UCSD-AML1 (cell line): ENCODE results near the gene SERPINB2.

Source experiments
- DNase-seq: peaks from one replicate; lab custom pipeline; 2025; ENCODE audit not compliant: unreplicated experiment; lab: John Stamatoyannopoulos, UW

The SERPINB2 gene

GRCh38 chr18:63887424-63887823 is at the start of gene SERPINB2:
TSS of gene SERPINB2 (plus strand) at chr18:63887705. CDS start at chr18:63891445, 3,740 bp downstream.
- no peak for DNase-seq

GRCh38 chr18:63843008-63843407 is 44.5 kb upstream of the SERPINB2 start:
- DNase-seq: no peak

GRCh38 chr18:63844254-63844653 is 43.3 kb upstream of the SERPINB2 start:
- DNase-seq: no peak

- DNase-seq: no peak
These were observed 39.3 kb upstream of the SERPINB2 start for GRCh38 chr18:63848159-63848558.

GRCh38 chr18:63850020-63850419 is 37.5 kb upstream of the SERPINB2 start:
- peak; percentile 11 for DNase-seq

- DNase-seq: no peak
These were observed 36.9 kb upstream of the SERPINB2 start for GRCh38 chr18:63850636-63851035.

- no peak for DNase-seq
These were observed 29.0 kb upstream of the SERPINB2 start for GRCh38 chr18:63858456-63858855.

GRCh38 chr18:63859781-63860475 is 27.6 kb upstream of the SERPINB2 start:
- DNase-seq: no peak

GRCh38 chr18:63860531-63860930 is 27.0 kb upstream of the SERPINB2 start:
- DNase-seq: no peak

GRCh38 chr18:63867368-63868125 is 20.0 kb upstream of the SERPINB2 start:
- no peak for DNase-seq

GRCh38 chr18:63868546-63868945 is 19.0 kb upstream of the SERPINB2 start:
- no peak for DNase-seq

GRCh38 chr18:63869374-63869773 is 18.1 kb upstream of the SERPINB2 start:
- DNase-seq: peak; percentile 15

- DNase-seq: no peak
These were observed 17.7 kb upstream of the SERPINB2 start for GRCh38 chr18:63869851-63870250.

- no peak for DNase-seq
These were observed 15.7 kb upstream of the SERPINB2 start for GRCh38 chr18:63871836-63872235.

- no peak for DNase-seq
These were observed 14.9 kb upstream of the SERPINB2 start for GRCh38 chr18:63872586-63872985.

- no peak for DNase-seq
These were observed 9.2 kb upstream of the SERPINB2 start for GRCh38 chr18:63878343-63878742.

- DNase-seq: no peak
These were observed 8.6 kb upstream of the SERPINB2 start for GRCh38 chr18:63878925-63879324.

- DNase-seq: no peak
These were observed 7.8 kb upstream of the SERPINB2 start for GRCh38 chr18:63879709-63880108.

- no peak for DNase-seq
These were observed 5.7 kb upstream of the SERPINB2 start for GRCh38 chr18:63881851-63882250.

- no peak for DNase-seq
These were observed 5.0 kb upstream of the SERPINB2 start for GRCh38 chr18:63882333-63883141.

GRCh38 chr18:63883617-63884016 is 3.9 kb upstream of the SERPINB2 start:
- DNase-seq: no peak
